GM12878 (cell line): ENCODE results near the gene TMEM79. TPM values are rescaled to one million over a fixed set of nuclear protein-coding genes. Genes with fewer than 3 reads are reported as not detected.

ENCODE experiments used
- ATAC-seq: fragments of 200-7000 bp; cut with Tn5 transposase; 3 replicates; pipeline ENCODE4 v1.9.1; 2020; ENCODE audit warnings: mild to moderate bottlenecking, moderate library complexity
- BruUV-seq: library from RNA; stranded (reverse); fragments of 400-500 nt; replicated peaks from 2 replicates; lab custom pipeline; 2021; lab: Mats Ljungman, UMichigan
- CTCF ChIA-PET: fragments of 300-600 bp; sonication (Branson Sonifier 250); formaldehyde crosslinking; extraction: SDS; loops from one replicate; lab custom pipeline; 2021; ENCODE audit warnings: inconsistent platforms; lab: Yijun Ruan, JAX
- POLR2A ChIA-PET: fragments of 350-600 bp; formaldehyde crosslinking; extraction: SDS; loops from one replicate; lab custom pipeline; 2021; ENCODE audit warnings: inconsistent platforms; lab: Charles Lee
- RAD21 ChIA-PET: fragments of 300-600 bp; sonication (Branson Sonifier 250); formaldehyde crosslinking; loops from one replicate; lab custom pipeline; 2023; ENCODE audit warnings: antibody characterized with exemption; ENCODE audit not compliant: unreplicated experiment; lab: Charles Lee
- SMC1A ChIA-PET: fragments of 300-600 bp; sonication (Branson Sonifier 250); formaldehyde crosslinking; loops from one replicate; lab custom pipeline; 2023; ENCODE audit not compliant: unreplicated experiment, uncharacterized antibody; lab: Charles Lee
- DNase-seq: peaks from one replicate; pipeline ENCODE4 v3.0.0-alpha.2; 2011; ENCODE audit warnings: low read depth, low spot score
- FAIRE-seq: peaks from 3 replicates; lab custom pipeline; 2011; peaks lifted over from hg19 to GRCh38; lab: Jason Lieb, UNC
- H2AFZ ChIP-seq: 2 replicates; pipeline ENCODE4 v1.6.0; 2011; ENCODE audit warnings: low read depth, low read length, control low read depth; ENCODE audit not compliant: control insufficient read depth
- H3K27ac ChIP-seq: 2 replicates; pipeline ENCODE4 v1.5.1; 2011; ENCODE audit warnings: control low read depth; ENCODE audit not compliant: control insufficient read depth, insufficient read depth
- H3K27me3 ChIP-seq, 2 experiments: replicated peaks in 1 of 2; 2 replicates each; pipeline versions ENCODE4 v1.6.0 to v1.6.1; 2011; ENCODE audit warnings: low read length in 1 of 2; ENCODE audit not compliant: control insufficient read depth in 2 of 2, insufficient read depth in 2 of 2
- H3K36me3 ChIP-seq, 2 experiments: 2 replicates each; pipeline ENCODE4 v1.5.1; 2011; ENCODE audit warnings: low read length in 1 of 2; ENCODE audit not compliant: control insufficient read depth in 2 of 2, insufficient read depth in 2 of 2
- H3K4me1 ChIP-seq: 2 replicates; pipeline ENCODE4 v1.6.1; 2011; ENCODE audit warnings: mild to moderate bottlenecking, low read length, moderate library complexity, mixed read lengths; ENCODE audit not compliant: control insufficient read depth, insufficient read depth
- H3K4me2 ChIP-seq: 2 replicates; pipeline ENCODE4 v1.6.0; 2011; ENCODE audit warnings: control low read depth; ENCODE audit not compliant: control insufficient read depth, insufficient read depth
- H3K4me3 ChIP-seq: fragments of 200-600 bp; sonication (generic); 2 replicates; pipeline ENCODE4 v1.5.1; 2016
- H3K79me2 ChIP-seq: 2 replicates; pipeline ENCODE4 v1.6.0; 2011; ENCODE audit warnings: low read length; ENCODE audit not compliant: control insufficient read depth, insufficient read depth
- H3K9ac ChIP-seq: 2 replicates; pipeline ENCODE4 v1.8.0; 2011; ENCODE audit warnings: low read length, control low read depth, mixed read lengths; ENCODE audit not compliant: control insufficient read depth, insufficient read depth
- H3K9me3 ChIP-seq: replicated peaks from 3 replicates; pipeline ENCODE4 v1.5.1; 2011; ENCODE audit warnings: mild to moderate bottlenecking, low read length; ENCODE audit not compliant: control insufficient read depth, insufficient read depth
- H4K20me1 ChIP-seq: 2 replicates; pipeline ENCODE4 v1.6.0; 2011; ENCODE audit not compliant: control insufficient read depth, insufficient read depth
- CEBPB ChIP-seq, 2 experiments: fragments of 150-350 bp in 1 of 2; IDR thresholded peaks; 2 replicates each; pipeline ENCODE4 v1.6.1; 2012 to 2014; ENCODE audit warnings: low read depth in 2 of 2, low read length in 2 of 2, borderline replicate concordance in 1 of 2, inconsistent platforms in 1 of 2
- CUX1 ChIP-seq: IDR thresholded peaks from 2 replicates; pipeline ENCODE4 v1.6.1; 2012; ENCODE audit warnings: improper control_type of control experiment, low read depth, low read length; ENCODE audit not compliant: insufficient replicate concordance
- EED ChIP-seq: sonication (generic); IDR thresholded peaks from 2 replicates; pipeline ENCODE4 v1.6.1; 2016; ENCODE audit warnings: antibody characterized with exemption, low read depth
- EGR1 ChIP-seq, 2 experiments: IDR thresholded peaks; 1 replicate in 1 of 2; 2 replicates in 1 of 2; pipeline ENCODE4 v1.6.1; 2011 to 2012; ENCODE audit warnings: low read depth in 2 of 2, low read length in 2 of 2, borderline replicate concordance in 1 of 2, mild to moderate bottlenecking in 1 of 2, moderate library complexity in 1 of 2
- EP300 ChIP-seq, 2 experiments: fragments of 150-350 bp in 1 of 2; IDR thresholded peaks; 2 replicates each; pipeline ENCODE4 v1.6.1; 2011 to 2012; ENCODE audit warnings: low read depth in 2 of 2, low read length in 2 of 2, borderline replicate concordance in 1 of 2, improper control_type of control experiment in 1 of 2, inconsistent platforms in 1 of 2; ENCODE audit not compliant: control insufficient read depth in 1 of 2
- ESRRA ChIP-seq: IDR thresholded peaks from 2 replicates; pipeline ENCODE4 v1.6.1; 2012; ENCODE audit warnings: mild to moderate bottlenecking, low read length, improper control_type of control experiment
- HDAC6 ChIP-seq: fragments of 200-600 bp; sonication (generic); IDR thresholded peaks from one replicate; pipeline ENCODE4 v1.8.0; 2017; ENCODE audit warnings: antibody characterized with exemption; ENCODE audit not compliant: unreplicated experiment
- NBN ChIP-seq: fragments of 450-650 bp; IDR thresholded peaks from 2 replicates; pipeline ENCODE4 v1.6.1; 2016
- TARDBP ChIP-seq: IDR thresholded peaks from 2 replicates; pipeline ENCODE4 v1.6.1; 2016; ENCODE audit warnings: borderline replicate concordance
- TCF3 ChIP-seq: IDR thresholded peaks from 2 replicates; pipeline ENCODE4 v1.6.1; 2012; ENCODE audit warnings: low read depth, mild to moderate bottlenecking, low read length, borderline replicate concordance; ENCODE audit not compliant: insufficient read depth
- ZBED1 ChIP-seq: IDR thresholded peaks from 2 replicates; pipeline ENCODE4 v1.6.1; 2016; ENCODE audit warnings: borderline replicate concordance
- ZNF687 ChIP-seq: fragments of 450-650 bp; IDR thresholded peaks from 2 replicates; pipeline ENCODE4 v1.6.1; 2017; ENCODE audit warnings: mild to moderate bottlenecking, moderate library complexity
- WGBS: methylation state at CpG from one replicate; pipeline ENCODE4 v1.1.6; 2016; ENCODE audit warnings: low lambda C conversion rate; ENCODE audit not compliant: insufficient replicate concordance, insufficient coverage; ENCODE audit errors: missing lambda C conversion rate; 5-methylcytosine and 5-hydroxymethylcytosine counted together
- in situ Hi-C: fragments of 300-500 bp; cut with MboI; formaldehyde crosslinking; loops from 9 replicates; pipeline ENCODE4 v1.14.3; 2018; ENCODE audit warnings: mixed read lengths
- intact Hi-C: fragments of 100-400 bp; cut with micrococcal nuclease; formaldehyde crosslinking; loops from one replicate; pipeline ENCODE4 v1.14.2; 2022; ENCODE audit not compliant: unreplicated experiment
- polyA plus RNA-seq, 11 experiments: library from polyadenylated mRNA; depleted of rRNA in 4 of 11; unstranded in 6 of 11; stranded (reverse) in 5 of 11; fragments of >200 nt; fragmentation: Nextera tagmentation in 4 of 11; fragmentation: Illumina TruSeq in 1 of 11; extraction: Ambion mirVana in 4 of 11; extraction: Trizol in 1 of 11; gene quantifications; 1 replicate in 1 of 11; 2 replicates in 10 of 11; pipeline versions ENCODE4 v1.2.1 to v1.2.3, GENCODE V29; 2011 to 2016; ENCODE audit warnings: inconsistent platforms in 2 of 11, missing spikeins in 2 of 11, low read depth in 1 of 11
- total RNA-seq, 4 experiments: library from RNA; depleted of rRNA in 3 of 4; stranded (reverse); fragments of >200 nt in 3 of 4; fragmentation: Illumina TruSeq in 1 of 4; extraction: Trizol in 1 of 4; gene quantifications; 2 replicates each; pipeline versions ENCODE4 v1.2.1 to v1.2.3, GENCODE V29; 2013 to 2021
- TF ChIP-seq, protein P1 (sequence below): fragments of 450-650 bp; conservative IDR thresholded peaks from 2 replicates; pipeline ENCODE4 v1.6.1; 2017; ENCODE audit warnings: mild to moderate bottlenecking, moderate library complexity

The TMEM79 gene
- total and polyA plus RNA-seq, 10 of the 15 experiments (the other 5 are each of a cell fraction or from before 2014, with no cell fraction given): 0.47 to 5.2 (median 3.8) TPM

DNA sequence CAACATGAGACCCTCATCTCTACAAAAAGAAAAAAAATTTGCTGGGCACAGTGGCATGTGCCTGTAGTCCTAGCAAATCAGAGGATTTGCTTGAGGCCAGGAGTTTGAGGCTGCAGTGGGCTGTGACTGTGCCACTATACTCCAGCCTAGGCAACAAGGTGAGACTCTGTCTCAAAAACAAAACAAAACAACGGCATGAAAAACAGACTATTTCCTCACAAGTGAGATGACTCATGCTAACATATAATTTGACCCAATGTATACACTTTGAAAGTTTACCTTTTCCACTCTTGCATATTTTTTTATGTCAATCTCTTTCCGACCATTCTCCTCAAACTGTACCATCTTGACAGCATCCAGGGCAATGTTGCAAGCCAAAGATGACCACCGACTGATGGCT is 36.4 kb downstream of the TMEM79 start:
- H4K20me1 ChIP-seq: no peaks in the 10 kb centered on the region
- no peak overlapping the region for H3K4me2 ChIP-seq
- ATAC-seq: no peak
- ChIA-PET RAD21 (no interaction called here), POLR2A (no interaction called here), SMC1A (interaction anchor here (1.4 to 7.2 kb wide), 2 partner anchors 39 to 97 kb away, joined by 3 to 39 read pairs; partner anchors contain the start of gene SMG5), CTCF (interaction anchor here (1.1 to 5.2 kb wide), 9 partner anchors 13 to 230 kb away, joined by 4 to 58 read pairs (median 7); partner anchors contain the start of genes SMG5 and TMEM79)
- H3K9me3 ChIP-seq: no peaks in the 10 kb centered on the region
- intact Hi-C loops: no loop called here
- DNase-seq: no peak
- peaks cover 27 to 48% of the 10 kb centered on the region in 2 experiments for H3K36me3 ChIP-seq
- 78% methylated on average over 3 of the region's 3 CpGs for WGBS
- no peaks in the 10 kb centered on the region for H3K79me2 ChIP-seq
- no peak overlapping the region for H3K27ac ChIP-seq
- no peaks in the 10 kb centered on the region for H3K27me3 ChIP-seq
- in situ Hi-C loops: no loop called here
- no peak overlapping the region for H3K4me3 ChIP-seq
- H3K9ac ChIP-seq: no peak overlapping the region
- no TSS peak for BruUV-seq
- no peaks in the 10 kb centered on the region for H3K4me1 ChIP-seq
- H2AFZ ChIP-seq: no peak overlapping the region
- FAIRE-seq: no peak
- no peak for TF ChIP-seq ESRRA
- no peak for TF ChIP-seq ZNF687
- TF ChIP-seq TCF3: no peak
- no peak for TF ChIP-seq TARDBP
- no peak for TF ChIP-seq HDAC6
- TF ChIP-seq, protein P1, sequence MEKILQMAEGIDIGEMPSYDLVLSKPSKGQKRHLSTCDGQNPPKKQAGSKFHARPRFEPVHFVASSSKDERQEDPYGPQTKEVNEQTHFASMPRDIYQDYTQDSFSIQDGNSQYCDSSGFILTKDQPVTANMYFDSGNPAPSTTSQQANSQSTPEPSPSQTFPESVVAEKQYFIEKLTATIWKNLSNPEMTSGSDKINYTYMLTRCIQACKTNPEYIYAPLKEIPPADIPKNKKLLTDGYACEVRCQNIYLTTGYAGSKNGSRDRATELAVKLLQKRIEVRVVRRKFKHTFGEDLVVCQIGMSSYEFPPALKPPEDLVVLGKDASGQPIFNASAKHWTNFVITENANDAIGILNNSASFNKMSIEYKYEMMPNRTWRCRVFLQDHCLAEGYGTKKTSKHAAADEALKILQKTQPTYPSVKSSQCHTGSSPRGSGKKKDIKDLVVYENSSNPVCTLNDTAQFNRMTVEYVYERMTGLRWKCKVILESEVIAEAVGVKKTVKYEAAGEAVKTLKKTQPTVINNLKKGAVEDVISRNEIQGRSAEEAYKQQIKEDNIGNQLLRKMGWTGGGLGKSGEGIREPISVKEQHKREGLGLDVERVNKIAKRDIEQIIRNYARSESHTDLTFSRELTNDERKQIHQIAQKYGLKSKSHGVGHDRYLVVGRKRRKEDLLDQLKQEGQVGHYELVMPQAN: no peak
- no peak for TF ChIP-seq ZBED1
- no peak for TF ChIP-seq CEBPB (IDR thresholded peaks at IDR 0.05; ENCODE audit: borderline replicate concordance in 1 of 2, low read depth in 2 of 2, low read length in 2 of 2)
- no peak for TF ChIP-seq EGR1 (IDR thresholded peaks at IDR 0.05; ENCODE audit: borderline replicate concordance in 1 of 2, low read depth in 2 of 2, low read length in 2 of 2)
- TF ChIP-seq NBN: no peak
- no peak for TF ChIP-seq EP300 (IDR thresholded peaks at IDR 0.05; ENCODE audit: borderline replicate concordance in 1 of 2, control insufficient read depth in 1 of 2, low read depth in 2 of 2, low read length in 2 of 2)
- no peak for TF ChIP-seq CUX1
- TF ChIP-seq EED: no peak
